Measurements from ENCODE around the gene PRADC1. TPM values are rescaled to one million over a fixed set of nuclear protein-coding genes. Genes with fewer than 3 reads are reported as not detected.

The PRADC1 gene
- total RNA-seq, 2 donors from 2014 or later = 19.9 to 24.5 TPM

DNA sequence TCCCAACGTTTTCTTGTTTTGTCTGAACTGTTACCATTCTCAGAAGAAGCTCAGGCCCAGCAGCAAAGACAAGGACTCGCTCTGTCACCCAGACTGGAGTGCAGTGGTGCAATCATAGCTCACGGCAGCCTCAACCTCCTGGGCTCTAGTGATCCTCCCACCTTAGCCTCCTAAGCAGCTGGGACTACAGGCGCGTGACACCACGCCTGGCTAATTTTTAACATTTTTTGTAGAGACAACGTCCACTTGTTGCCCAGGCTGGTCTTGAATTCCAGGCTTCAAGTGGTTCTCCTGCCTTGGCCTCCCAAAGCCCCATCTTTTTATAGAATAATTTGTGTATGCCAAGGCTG lies 21.0 kb downstream of the PRADC1 start:
- H3K36me3 ChIP-seq = no peaks in the 10 kb centered on the region
- H3K27ac ChIP-seq = peak overlapping the region; percentile 52 to 81
- peaks cover 15 to 36% of the 10 kb centered on the region in 2 donors for H3K4me1 ChIP-seq (ENCODE audit: control insufficient read depth in 1 of 2, low read depth in 2 of 2)
- TF ChIP-seq CTCF (IDR thresholded peaks at IDR 0.05) = no peak
- H3K27me3 ChIP-seq (replicated peaks; ENCODE audit: insufficient read depth) = no peaks in the 10 kb centered on the region
- no peaks in the 10 kb centered on the region for H3K9me3 ChIP-seq
- DNase-seq (ENCODE audit: low spot score) (no peak), ATAC-seq (ENCODE audit: insufficient number of reproducible peaks, low FRiP score, low read depth) (no peak)
- no peak overlapping the region for H3K4me3 ChIP-seq

GRCh38 chr2:73210696-73211095 lies 22.3 kb downstream of the PRADC1 start:
- Histone ChIP-seq H3K9me3 (no peaks in the 10 kb centered on the region), H3K36me3 (no peaks in the 10 kb centered on the region), H3K4me3 (no peak overlapping the region), H3K27ac (no peak overlapping the region), H3K4me1 (ENCODE audit: control insufficient read depth in 1 of 2, low read depth in 2 of 2) (peaks cover 15 to 34% of the 10 kb centered on the region in 2 donors), H3K27me3 (replicated peaks; ENCODE audit: insufficient read depth) (no peaks in the 10 kb centered on the region)
- no peak for TF ChIP-seq CTCF (IDR thresholded peaks at IDR 0.05)
- DNase-seq (ENCODE audit: low spot score) (no peak), ATAC-seq (ENCODE audit: insufficient number of reproducible peaks, low FRiP score, low read depth) (no peak)

DNA sequence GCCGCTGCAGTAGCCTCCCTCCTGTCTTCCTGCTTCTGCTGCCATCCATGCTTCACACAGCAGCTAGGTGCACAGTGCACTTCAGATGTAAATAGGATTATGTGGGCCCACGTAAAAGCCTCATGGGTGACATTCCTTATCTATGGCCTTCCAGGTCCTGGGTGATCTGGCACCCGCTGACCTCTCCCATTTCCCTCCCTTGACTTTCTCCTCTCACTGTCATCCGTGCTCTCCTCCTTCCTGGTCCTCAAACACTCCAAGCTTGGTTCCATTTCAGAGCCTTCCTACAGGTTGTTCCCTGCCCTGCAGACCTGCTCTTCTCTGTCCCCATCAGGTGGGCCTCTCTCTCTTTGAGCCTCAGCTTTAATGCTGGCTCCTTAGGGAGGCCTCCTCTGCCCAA lies 23.0 kb downstream of the PRADC1 start:
- no peaks in the 10 kb centered on the region for H3K27me3 ChIP-seq (replicated peaks; ENCODE audit: insufficient read depth)
- DNase-seq (ENCODE audit: low spot score) = no peak
- ATAC-seq (ENCODE audit: insufficient number of reproducible peaks, low FRiP score, low read depth) = no peak
- no peaks in the 10 kb centered on the region for H3K36me3 ChIP-seq
- H3K9me3 ChIP-seq = no peaks in the 10 kb centered on the region
- no peak for TF ChIP-seq CTCF (IDR thresholded peaks at IDR 0.05)
- H3K4me1 ChIP-seq (ENCODE audit: control insufficient read depth in 1 of 2, low read depth in 2 of 2) = peaks cover 14 to 28% of the 10 kb centered on the region in 2 donors
- no peak overlapping the region for H3K27ac ChIP-seq
- no peak overlapping the region for H3K4me3 ChIP-seq

DNA sequence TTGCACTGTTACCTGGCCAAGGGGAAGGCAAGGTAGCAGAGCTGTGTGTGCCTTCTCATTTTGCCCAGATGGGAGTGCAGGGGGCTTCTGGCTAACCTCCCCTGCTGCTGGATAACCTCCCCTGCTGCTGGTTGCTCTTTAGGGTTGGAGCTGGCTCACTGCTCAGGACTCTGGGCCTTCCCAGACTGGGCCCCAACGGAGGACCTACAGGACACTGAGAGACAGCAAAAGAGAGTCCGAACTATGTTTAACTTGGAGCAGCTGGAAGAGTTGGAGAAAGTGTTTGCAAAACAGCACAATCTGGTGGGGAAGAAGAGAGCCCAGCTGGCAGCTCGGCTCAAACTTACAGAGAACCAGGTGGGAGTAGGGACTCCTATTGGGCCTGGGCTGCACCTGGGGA lies 24.8 kb downstream of the PRADC1 start:
- no peaks in the 10 kb centered on the region for H3K9me3 ChIP-seq
- TF ChIP-seq CTCF (IDR thresholded peaks at IDR 0.05) = no peak
- H3K27ac ChIP-seq = no peak overlapping the region
- H3K4me3 ChIP-seq = no peak overlapping the region
- no peak for DNase-seq (ENCODE audit: low spot score)
- ATAC-seq (ENCODE audit: insufficient number of reproducible peaks, low FRiP score, low read depth) = no peak
- H3K27me3 ChIP-seq (replicated peaks; ENCODE audit: insufficient read depth) = peaks cover under 1% of the 10 kb centered on the region
- peaks cover 12 to 18% of the 10 kb centered on the region in 2 donors for H3K4me1 ChIP-seq (ENCODE audit: control insufficient read depth in 1 of 2, low read depth in 2 of 2)
- H3K36me3 ChIP-seq = no peaks in the 10 kb centered on the region

DNA sequence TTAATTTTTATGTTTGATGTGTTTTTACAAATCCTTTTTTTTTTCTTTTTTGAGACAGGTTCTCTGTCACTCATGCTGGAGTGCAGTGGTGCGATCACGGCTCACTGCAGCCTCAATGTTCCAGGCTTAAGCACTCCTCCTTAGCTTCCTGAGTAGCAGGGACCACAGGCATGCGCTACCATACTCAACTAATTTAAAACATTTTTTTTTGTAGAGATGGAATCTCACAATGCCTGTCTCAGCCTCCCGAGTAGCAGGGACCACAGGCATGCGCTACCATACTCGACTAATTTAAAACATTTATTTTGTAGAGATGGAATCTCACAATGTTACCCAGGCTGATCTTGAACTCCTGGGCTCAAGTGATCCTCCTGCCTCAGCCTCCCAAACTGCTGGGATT lies 27.4 kb downstream of the PRADC1 start:
- H3K4me1 ChIP-seq (ENCODE audit: control insufficient read depth in 1 of 2, low read depth in 2 of 2) = peaks cover 7 to 18% of the 10 kb centered on the region in 2 donors
- H3K4me3 ChIP-seq = no peak overlapping the region
- peaks cover 8% of the 10 kb centered on the region for H3K27me3 ChIP-seq (replicated peaks; ENCODE audit: insufficient read depth)
- DNase-seq (ENCODE audit: low spot score) (no peak), ATAC-seq (ENCODE audit: insufficient number of reproducible peaks, low FRiP score, low read depth) (no peak)
- H3K27ac ChIP-seq = no peak overlapping the region
- no peak for TF ChIP-seq CTCF (IDR thresholded peaks at IDR 0.05)
- no peaks in the 10 kb centered on the region for H3K9me3 ChIP-seq
- H3K36me3 ChIP-seq = no peaks in the 10 kb centered on the region

All from thoracic aorta (tissue), 2 donors.